ENCODE data around the gene SARDH.
"Not testable (repeated sequence)": the region's sequence is repeated elsewhere in the genome, so short reads cannot be mapped to it uniquely, and the experiment has no call there.

Gene SARDH

DNA sequence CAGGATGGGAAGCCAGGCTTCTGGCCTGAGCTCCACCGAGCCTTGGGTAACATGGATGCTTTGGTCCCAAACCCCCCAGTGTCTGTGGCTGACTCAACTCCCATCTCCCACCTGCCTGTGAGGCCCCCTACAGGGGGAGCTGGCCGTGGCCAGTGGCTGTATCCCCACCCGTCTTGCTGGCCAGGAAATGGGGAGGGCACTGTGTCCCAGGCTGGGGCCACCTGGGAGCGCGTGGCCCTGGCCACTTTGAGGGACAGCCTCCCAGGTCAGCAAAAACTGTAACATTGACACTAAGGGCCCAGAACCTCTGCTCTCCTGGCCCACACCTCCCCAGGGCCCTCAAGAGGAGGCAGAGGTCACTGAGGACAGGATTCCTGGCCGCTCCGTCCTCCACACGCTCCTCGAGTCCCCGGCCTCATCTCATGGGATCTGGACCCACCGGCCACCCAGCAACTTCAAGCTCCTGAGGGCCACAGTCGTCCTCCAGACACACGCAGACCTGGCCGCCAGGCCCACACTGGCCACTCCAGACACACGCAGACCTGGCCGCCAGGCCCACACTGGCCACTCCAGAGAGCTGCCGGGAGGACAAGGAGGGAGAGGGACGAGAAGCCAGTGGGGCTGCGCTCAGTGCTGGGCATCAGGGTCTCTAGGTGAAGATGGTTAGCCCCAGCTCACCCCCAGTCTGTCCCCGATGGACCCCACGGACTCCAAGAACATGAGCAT, 57.7 kb downstream of the SARDH start:
- no peak overlapping the region for H3K4me3 ChIP-seq (ENCODE audit: low read depth, low read length)
- no peak for DNase-seq (ENCODE audit: low read depth)

DNA sequence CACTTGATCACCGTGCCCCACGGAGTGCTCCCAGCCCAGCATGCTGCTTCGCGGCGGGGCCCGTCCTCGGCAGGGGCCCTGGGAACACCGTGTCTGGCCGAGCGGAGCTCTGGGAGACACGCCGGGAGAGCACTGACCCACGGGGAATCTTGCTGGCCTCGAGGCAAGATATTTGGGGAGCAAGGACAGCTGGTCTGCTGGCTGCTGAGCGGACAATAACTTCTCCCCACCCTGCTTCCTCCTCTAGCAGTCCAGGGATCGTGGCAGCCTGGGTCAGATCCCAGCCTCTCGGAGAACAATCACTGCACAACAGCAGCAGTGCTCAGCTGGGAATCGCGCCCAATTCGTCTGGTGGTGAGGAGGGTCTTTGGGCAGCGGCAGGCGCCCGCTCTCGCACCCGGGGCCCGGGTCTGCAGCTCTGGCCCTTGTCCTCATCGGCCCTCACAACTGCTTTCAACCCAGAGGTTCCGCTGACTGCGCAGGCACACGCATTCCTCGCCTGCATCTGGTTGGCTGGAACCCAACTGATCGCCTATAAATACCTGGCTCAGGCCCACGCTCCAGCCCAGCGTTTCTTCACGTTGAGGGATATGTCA, 58.6 kb downstream of the SARDH start:
- H3K4me3 ChIP-seq (ENCODE audit: low read depth, low read length) = no peak overlapping the region
- DNase-seq (ENCODE audit: low read depth) = no peak

DNA sequence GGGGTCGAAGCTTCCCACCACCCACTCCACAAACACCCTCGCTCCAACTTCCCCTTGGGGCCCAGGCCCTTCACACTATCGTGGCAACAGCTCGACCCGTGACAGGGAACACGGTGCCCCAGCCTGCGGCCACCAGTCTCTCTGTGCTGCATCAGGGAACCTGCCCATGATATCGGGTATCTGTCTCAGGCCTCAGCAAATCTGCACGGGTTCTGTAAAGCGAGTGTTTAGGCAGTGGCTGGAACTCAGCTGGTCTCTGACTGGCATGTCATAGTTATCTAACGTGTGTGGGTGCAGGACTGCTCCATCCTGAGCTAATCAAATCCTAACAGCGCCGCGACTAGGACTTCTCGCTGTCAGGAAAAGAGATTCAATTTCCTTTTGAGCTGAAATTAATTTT, 59.1 kb downstream of the SARDH start:
- no peak for DNase-seq (ENCODE audit: low read depth)
- H3K4me3 ChIP-seq (ENCODE audit: low read depth, low read length) = no peak overlapping the region

DNA sequence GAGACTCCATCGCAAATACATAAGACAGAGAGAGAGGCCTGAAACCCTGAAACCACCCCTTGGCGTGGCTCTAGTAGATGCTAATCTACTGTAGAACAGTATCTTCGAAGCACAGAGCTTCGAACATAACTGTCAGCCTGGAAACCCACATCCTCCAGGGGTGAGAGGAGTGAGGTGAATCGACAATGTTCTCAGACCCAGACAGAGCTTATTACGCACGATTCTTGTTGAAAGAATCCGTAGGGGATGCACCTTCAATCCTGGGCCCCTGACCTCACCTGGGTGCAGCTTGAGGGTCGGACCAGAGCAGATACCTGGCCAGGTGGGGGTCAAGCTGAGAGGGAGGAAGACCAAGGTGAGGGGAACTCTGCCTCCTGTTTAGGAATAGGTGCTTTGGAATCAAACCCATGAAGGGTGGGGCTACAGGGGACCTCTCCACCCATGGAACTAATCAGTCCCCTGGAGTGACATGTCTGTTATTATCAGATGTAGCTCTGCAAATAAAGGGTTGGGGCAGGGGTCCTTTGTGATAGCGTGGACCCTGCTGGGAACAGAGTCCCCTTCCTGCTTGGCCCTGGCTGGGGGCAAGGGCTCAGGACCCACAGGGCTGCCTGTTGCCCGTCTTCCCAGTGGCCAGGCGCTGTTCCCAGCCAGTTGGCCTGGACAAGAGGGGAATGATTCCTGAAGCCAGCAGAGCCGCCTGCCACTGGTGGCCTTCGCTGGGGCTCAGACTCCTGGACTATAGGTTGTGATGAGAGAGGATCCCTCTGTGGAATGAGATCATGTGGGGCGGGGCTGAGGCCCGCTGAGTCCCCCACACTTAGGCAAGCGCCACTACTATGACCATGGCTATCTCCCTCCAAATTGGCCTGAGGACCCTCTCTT, 60.8 kb downstream of the SARDH start:
- DNase-seq (ENCODE audit: low read depth) = no peak
- no peak overlapping the region for H3K4me3 ChIP-seq (ENCODE audit: low read depth, low read length)

DNA sequence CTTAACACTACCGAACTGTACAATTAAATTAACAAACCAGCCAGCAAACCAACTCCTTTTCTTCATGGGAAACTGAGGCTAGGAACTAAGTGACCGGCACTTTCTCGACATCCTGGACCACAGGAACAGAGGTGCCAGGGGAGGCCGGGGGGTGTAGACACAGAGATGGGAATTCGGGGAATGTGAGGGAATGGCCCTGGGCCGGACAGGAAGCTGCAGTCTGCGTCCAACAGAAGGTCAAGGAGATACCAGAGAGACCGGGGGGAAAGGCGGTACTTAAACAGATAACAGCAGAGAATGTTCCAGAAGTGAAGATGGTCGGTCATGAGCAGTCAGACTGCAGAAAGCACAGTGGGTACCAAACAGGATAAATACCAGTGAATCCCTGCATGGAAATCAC, 61.7 kb downstream of the SARDH start:
- H3K4me3 ChIP-seq (ENCODE audit: low read depth, low read length) = no peak overlapping the region
- DNase-seq (ENCODE audit: low read depth) = no peak

DNA sequence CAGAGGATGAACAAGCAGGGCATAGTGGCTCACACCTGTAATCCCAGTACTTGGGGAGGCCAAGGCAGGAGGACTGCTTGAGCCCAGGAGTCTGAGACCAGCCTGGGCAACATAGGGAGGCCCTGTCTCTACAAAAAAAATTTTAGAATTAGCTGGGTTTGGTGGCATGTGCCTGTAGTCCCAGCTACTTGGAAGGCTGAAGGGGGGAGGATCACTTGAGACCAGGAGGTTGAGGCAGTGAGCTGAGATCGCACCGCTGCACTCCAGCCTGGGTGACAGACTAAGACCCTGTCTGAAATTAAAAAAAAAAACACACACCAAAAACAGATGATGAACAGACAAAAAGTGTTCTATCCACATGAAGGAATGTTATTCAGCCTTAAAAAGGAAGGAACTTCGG, 62.4 kb downstream of the SARDH start:
- not testable (repeated sequence) for DNase-seq (ENCODE audit: low read depth); H3K4me3 ChIP-seq (ENCODE audit: low read depth, low read length)

DNA sequence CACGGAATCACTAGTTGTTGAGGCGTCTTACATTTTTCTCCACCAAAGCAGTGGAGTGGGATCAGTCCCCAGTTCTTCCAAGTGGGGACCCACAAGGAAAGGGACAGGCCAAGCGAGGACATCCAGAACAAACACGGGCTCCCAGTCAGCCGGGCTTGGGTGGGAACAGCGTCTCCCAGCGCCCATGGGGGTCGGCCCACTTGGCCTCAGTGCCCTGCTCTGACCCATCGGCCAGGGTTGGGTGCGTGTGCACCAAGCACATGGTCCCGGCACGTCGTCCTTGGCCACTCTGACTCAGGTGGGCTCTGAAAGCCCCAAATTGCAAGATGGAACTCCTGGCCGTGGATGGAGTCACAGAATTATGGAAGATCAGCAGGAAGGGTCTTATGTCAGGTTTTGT, 64.1 kb downstream of the SARDH start:
- no peak overlapping the region for H3K4me3 ChIP-seq (ENCODE audit: low read depth, low read length)
- no peak for DNase-seq (ENCODE audit: low read depth)

DNA sequence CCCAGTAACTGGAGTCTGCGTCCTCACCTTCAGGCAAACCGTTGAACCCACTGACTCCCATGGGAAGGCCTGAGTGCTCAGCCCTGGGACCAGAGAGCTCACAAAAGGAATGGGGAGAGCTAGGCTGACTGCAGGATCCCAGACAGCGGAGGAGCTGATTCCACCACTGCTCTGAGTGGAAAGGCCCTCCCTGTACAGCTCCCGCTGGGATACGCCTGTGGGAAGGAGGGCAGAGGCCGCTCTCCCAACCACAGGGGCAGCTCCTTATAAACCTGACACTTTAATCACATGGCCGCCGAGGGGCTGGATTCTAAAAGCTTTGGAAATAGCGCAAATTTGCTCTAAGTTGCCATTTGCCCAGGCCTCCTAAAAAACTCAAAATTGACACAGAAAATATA, 64.9 kb downstream of the SARDH start:
- H3K4me3 ChIP-seq (ENCODE audit: low read depth, low read length) = no peak overlapping the region
- DNase-seq (ENCODE audit: low read depth) = no peak

DNA sequence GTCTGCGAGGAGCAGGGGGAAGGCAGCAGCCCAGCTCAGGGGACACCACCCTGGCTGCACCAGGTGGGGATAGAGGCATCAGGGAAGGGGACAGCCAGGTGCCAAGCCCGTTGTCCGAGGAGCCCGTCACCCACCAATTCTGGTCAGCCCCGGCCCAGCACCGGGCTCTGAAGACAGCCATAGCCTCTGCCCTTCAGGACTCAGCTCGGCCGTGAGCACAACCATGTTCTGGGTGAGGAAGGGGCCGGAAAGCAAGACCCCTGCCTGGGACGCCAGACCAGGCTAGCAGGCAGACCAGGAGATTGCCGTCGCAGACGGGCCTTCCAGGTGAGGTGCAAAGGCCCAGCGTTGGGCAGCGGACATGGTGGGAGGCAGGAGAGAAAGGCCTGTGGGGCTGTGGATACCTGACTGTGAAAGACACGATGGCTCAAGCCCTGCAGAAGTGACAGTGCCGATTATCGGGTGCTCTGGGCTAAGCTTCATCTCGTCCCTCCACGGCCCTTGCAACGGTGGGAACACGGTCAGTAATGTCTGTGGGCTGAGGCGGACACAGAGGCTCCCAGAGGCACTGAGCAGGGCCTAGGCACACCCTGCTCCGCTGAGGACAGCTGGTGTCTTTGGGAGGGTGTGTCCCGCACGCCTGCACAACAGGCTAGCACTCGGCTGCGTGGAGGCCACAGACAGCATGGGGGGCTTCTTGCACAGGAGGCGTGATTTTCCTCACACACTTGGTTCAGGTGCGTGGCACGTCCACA, 65.5 kb downstream of the SARDH start:
- no peak overlapping the region for H3K4me3 ChIP-seq (ENCODE audit: low read depth, low read length)
- no peak for DNase-seq (ENCODE audit: low read depth)

DNA sequence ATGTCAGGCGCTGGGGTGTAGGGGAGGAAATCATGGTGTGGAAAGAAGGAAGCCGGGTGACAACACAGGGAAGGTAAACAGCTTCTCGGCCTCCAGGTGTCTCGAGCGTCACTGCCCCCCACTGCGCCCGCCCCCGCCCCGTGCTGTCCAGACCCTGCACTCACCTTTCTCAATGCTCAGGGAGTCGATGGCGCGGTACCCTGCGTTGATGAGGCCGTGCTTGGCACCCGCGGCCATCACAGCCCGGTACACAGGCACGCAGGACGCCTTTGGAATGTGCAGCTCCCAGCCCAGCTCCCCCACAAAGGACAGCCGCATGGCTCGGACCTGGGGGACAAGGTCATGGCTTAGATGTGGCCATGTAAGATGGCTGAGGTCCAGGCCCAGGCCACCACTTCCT, 66.8 kb downstream of the SARDH start:
- no peak overlapping the region for H3K4me3 ChIP-seq (ENCODE audit: low read depth, low read length)
- DNase-seq (ENCODE audit: low read depth) = no peak

DNA sequence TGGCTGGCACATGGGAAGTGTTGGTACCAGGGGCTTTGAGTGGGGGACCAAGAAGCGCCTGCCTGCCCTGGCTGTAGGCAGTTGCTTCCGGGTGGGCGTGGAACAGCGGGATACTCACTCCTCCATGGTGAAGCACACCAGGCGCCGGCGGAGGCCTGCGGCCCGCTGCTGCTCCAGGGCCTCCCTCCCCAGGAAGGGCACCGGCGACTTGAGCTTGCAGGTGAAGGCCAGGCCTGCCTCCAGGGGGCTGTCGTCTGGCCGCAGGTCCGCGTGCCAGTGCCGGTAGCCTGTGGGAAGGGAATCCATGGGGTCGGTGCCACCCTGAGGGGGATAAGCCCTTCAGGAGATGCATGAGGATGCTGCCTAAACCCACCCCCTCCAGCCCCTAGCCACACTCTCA, 67.7 kb downstream of the SARDH start:
- no peak overlapping the region for H3K4me3 ChIP-seq (ENCODE audit: low read depth, low read length)
- no peak for DNase-seq (ENCODE audit: low read depth)

DNA sequence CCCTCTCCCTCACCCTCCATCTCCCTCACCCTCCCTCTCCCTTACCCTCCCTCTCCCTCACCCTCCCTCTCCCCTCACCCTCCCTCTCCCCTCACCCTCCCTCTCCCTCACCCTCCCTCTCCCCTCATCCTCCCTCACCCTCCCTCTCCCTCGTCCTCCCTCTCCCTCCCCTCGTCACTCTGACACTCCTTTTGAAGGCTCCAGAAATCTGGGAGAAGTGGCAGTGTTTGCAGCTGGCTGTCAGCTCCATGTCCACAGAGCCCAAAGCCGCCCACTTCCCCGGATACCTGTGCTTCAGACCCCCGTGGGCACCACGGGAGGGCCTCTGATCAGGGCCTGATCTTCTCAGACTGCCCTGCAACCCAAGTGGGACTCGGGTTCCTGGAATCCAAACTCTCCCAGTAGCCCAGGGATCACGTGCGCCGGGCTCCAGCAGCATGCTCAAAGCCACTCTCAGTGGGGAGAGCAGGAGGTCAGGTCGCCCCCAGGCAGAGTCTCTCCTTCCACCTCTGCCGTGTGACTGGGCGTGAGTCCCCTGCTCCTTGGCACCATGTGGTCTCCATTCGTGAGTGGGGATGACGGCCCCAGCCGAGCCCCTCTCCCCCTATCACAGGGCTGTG, 68.9 kb downstream of the SARDH start:
- H3K4me3 ChIP-seq (ENCODE audit: low read depth, low read length) = no peak overlapping the region
- DNase-seq (ENCODE audit: low read depth) = no peak

DNA sequence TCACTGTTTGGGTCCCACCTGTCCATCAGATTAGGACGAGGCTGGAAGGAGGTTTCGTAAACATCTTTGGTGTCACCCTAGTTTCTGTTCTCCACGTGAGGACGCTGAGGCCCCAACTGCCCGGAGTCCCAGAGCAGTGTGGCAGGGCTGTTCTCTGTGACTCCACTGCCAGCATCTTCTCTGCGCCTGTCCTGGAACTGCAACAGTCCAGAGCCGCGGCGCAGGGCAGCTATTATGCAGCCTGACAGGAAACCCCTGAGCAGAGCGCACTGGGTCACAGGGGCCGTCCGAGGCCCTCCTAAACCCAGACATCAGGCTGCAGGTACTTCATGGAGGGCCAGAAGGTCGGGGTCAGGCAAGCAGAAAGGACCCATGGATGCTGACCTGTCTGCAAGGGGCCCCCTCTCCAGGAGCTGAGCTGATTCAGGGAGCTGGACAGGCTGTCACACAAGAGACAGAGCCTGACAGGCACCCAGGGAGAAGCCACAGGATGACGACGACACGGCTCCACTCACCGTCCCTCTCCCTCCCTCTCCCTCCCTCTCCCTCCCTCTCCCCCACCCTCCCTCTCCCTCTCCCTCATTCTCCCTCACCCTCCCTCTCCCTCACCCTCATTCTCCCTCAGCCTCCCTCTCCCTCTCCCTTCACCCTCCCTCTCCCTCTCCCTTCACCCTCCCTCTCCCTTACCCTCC, 70.2 kb downstream of the SARDH start:
- H3K4me3 ChIP-seq (ENCODE audit: low read depth, low read length) = no peak overlapping the region
- DNase-seq (ENCODE audit: low read depth) = no peak

DNA sequence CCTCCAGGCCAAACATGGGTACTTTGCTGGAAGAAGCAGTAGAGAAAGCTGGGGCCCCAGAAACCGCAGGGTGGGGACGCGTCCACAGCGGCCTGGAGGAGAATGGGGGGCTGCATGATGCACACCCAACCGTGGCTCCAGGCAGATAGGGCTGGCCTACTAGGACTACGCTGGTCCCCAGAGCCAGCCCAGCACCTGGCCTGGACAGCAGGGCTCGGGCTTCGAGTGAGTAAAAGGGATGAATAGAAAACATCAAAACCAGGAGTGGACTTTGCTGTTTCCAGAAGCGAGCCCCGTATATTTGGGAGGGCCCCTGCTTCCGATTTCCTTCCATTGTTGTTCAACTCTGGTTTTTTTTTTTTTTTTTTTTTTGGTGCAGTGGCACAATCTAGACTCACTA, 71.3 kb downstream of the SARDH start:
- H3K4me3 ChIP-seq (ENCODE audit: low read depth, low read length) = no peak overlapping the region
- DNase-seq (ENCODE audit: low read depth) = no peak

DNA sequence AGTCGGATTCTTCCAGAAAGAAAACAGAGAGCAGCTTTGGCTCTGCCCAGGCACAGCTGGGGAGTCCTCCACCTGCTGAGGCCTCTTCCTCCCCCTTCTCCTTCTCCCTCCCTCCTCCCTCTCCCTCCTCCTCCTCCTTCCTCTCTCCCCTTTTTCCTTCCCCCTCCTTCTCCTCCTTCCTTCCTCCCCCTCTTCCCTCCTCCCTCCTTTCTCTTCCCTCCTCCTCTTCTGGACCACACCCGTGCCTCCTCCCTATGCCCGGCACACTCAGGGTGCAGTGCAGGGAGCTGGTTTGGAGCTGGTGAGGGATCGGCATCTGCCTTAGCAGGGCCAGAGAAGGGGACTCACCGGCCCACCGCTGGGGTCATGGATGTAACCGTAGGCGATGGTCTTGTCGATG, 71.8 kb downstream of the SARDH start:
- no peak for DNase-seq (ENCODE audit: low read depth)
- H3K4me3 ChIP-seq (ENCODE audit: low read depth, low read length) = no peak overlapping the region

DNA sequence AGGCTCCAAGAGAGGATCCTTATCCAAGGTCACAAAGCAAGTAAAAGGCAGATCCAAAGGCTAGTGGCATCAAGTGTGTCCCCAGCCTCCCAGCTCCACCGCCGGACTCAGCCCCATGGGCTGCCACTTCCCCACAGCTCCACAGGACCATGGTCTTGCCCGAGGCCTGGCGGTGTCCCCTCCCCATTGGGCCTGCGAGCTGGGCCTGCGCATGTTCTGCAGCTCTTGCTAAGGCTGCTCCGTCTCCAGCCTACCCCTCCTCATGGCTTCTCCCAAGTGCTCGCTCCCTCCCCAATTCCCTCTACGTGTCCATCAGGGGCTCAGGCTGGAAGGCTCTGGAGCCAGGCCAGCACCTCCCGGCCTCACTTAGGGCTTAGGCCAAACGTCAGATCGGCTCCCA, 72.6 kb downstream of the SARDH start:
- DNase-seq (ENCODE audit: low read depth) = no peak
- H3K4me3 ChIP-seq (ENCODE audit: low read depth, low read length) = no peak overlapping the region

DNA sequence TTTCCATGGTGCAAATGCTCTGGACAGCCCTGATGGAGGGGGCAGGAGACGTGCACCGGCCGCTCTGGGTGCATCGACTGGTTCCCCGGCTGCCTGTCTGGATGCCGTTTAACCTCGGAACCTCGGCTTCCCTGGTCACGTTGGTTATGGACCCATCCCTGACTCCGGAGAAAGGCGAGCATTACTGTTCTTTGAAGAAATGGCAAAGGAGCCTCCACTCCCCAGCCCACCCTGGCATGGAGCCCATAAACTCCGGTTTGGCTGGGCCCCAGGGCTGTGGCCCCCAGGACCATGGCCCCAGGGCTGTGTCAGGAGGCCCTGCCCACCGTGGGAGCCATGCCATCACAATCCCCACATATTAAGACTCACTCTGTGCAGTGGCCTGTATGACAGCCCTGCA, 73.1 kb downstream of the SARDH start:
- DNase-seq (ENCODE audit: low read depth) = no peak
- no peak overlapping the region for H3K4me3 ChIP-seq (ENCODE audit: low read depth, low read length)

DNA sequence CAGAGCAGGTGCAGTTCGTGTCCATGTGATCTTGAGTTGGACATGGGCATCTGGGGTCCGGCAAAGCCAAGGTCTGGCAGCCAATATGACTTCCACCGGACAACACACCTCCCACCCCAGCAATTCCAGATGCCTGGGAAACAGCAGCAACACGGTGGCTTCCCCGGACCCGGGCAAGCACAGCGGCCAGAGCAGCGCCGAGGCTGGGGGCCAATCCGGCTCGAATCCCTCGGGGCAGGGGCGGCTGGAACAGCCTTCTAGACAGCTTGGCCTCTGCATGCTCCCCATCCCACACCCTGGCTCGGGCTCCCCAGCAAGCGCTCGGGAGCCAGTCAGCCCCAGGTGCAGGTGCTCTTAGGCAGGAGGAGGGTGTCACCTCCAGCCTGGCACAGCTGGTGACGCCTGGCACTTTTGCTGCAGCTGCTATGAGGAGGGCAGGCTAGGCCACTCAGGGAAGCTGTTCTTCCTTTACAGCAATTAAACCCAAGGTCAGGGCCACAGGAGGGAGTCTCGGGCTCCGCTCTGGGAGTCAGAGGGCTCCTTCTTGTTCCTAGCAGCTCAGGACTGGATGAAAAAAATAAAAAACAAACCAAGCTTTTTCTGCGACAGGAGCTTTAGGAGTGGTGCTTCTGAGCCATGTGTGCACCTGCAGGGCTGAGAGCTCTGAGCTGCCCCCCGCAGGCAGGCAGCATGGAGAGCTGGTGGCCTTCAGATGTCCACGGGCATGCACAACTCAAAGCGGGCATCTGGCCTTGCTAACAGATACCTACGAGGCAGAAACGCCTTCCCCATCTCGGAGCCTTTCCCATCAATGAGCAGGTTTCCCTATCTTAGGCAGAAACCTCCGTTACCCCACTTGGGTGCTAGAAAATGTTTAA, 73.7 kb downstream of the SARDH start:
- DNase-seq (ENCODE audit: low read depth) = no peak
- no peak overlapping the region for H3K4me3 ChIP-seq (ENCODE audit: low read depth, low read length)
